ENCODE data around the gene LMBR1. TPM values are rescaled to one million over a fixed set of nuclear protein-coding genes. Genes with fewer than 3 reads are reported as not detected.
A peak's percentile ranks its signal among the peaks of the same experiment; 100 is the strongest.

Gene LMBR1
- total and polyA plus RNA-seq, 2 experiments from 2014 or later = 37.2 to 53.1 TPM

- no peaks in the 10 kb centered on the region for H4K20me1 ChIP-seq (ENCODE audit: insufficient read depth, poor library complexity, severe bottlenecking)
- 79% methylated on average over 3 of the region's 3 CpGs for WGBS (ENCODE audit: low lambda C conversion rate, missing lambda C conversion rate)
- H3K27ac ChIP-seq = peak overlapping the region; percentile 43
- H3K36me3 ChIP-seq (replicated peaks; ENCODE audit: insufficient read depth, low read depth) = no peaks in the 10 kb centered on the region
- H3K9me3 ChIP-seq (ENCODE audit: low read depth) = no peaks in the 10 kb centered on the region
- H3K4me3 ChIP-seq = no peak overlapping the region
- H3K27me3 ChIP-seq = no peaks in the 10 kb centered on the region
- H3K9me2 ChIP-seq (replicated peaks; ENCODE audit: insufficient read depth) = no peaks in the 10 kb centered on the region
- no peak overlapping the region for H3K4me2 ChIP-seq
- peak; percentile 29 for DNase-seq (ENCODE audit: low spot score)
- H2AFZ ChIP-seq = no peak overlapping the region
- H3K79me2 ChIP-seq = no peaks in the 10 kb centered on the region
- TF ChIP-seq EZH2 (IDR thresholded peaks at IDR 0.05; ENCODE audit: borderline replicate concordance) (no peak), CTCF (IDR thresholded peaks at IDR 0.05; ENCODE audit: poor library complexity) (no peak), EZH2phosphoT487 (IDR thresholded peaks at IDR 0.05; ENCODE audit: low read depth, severe bottlenecking, unreplicated experiment) (no peak)
- H3K4me1 ChIP-seq (ENCODE audit: insufficient read depth) = peaks cover 16% of the 10 kb centered on the region
Observed at GRCh38 chr7:156751319-156751718, 141.7 kb downstream of the LMBR1 start.

GRCh38 chr7:156747718-156748117 lies 145.3 kb downstream of the LMBR1 start:
- Histone ChIP-seq H3K9me3 (ENCODE audit: low read depth) (no peaks in the 10 kb centered on the region), H3K36me3 (replicated peaks; ENCODE audit: insufficient read depth, low read depth) (no peaks in the 10 kb centered on the region), H3K9me2 (replicated peaks; ENCODE audit: insufficient read depth) (no peaks in the 10 kb centered on the region), H3K4me1 (ENCODE audit: insufficient read depth) (peaks cover 13% of the 10 kb centered on the region), H3K27ac (no peak overlapping the region), H3K79me2 (no peaks in the 10 kb centered on the region), H3K27me3 (no peaks in the 10 kb centered on the region), H3K4me3 (no peak overlapping the region), H4K20me1 (ENCODE audit: insufficient read depth, poor library complexity, severe bottlenecking) (no peaks in the 10 kb centered on the region), H2AFZ (no peak overlapping the region), H3K4me2 (no peak overlapping the region)
- no peak for DNase-seq (ENCODE audit: low spot score)
- TF ChIP-seq EZH2phosphoT487 (IDR thresholded peaks at IDR 0.05; ENCODE audit: low read depth, severe bottlenecking, unreplicated experiment) (no peak), EZH2 (IDR thresholded peaks at IDR 0.05; ENCODE audit: borderline replicate concordance) (no peak)
- 63% methylated on average over 1 of the region's 1 CpG for WGBS (ENCODE audit: low lambda C conversion rate, missing lambda C conversion rate)

- no peak overlapping the region for H2AFZ ChIP-seq
Observed at GRCh38 chr7:156746891-156747290, 146.1 kb downstream of the LMBR1 start.

GRCh38 chr7:156739596-156739995 lies 153.4 kb downstream of the LMBR1 start:
- DNase-seq (ENCODE audit: low spot score) = no peak
- H3K27me3 ChIP-seq = no peaks in the 10 kb centered on the region
- H3K27ac ChIP-seq = no peak overlapping the region

More at GRCh38 chr7:156746891-156747290, 146.1 kb downstream of the LMBR1 start:
- H3K79me2 ChIP-seq = no peaks in the 10 kb centered on the region
- H3K4me3 ChIP-seq = no peak overlapping the region
- no peaks in the 10 kb centered on the region for H3K27me3 ChIP-seq
- H3K4me1 ChIP-seq (ENCODE audit: insufficient read depth) = peaks cover 5% of the 10 kb centered on the region
- WGBS (ENCODE audit: low lambda C conversion rate, missing lambda C conversion rate) = 86% methylated on average over 1 of the region's 1 CpG
- H4K20me1 ChIP-seq (ENCODE audit: insufficient read depth, poor library complexity, severe bottlenecking) = no peaks in the 10 kb centered on the region
- H3K4me2 ChIP-seq = no peak overlapping the region
- no peaks in the 10 kb centered on the region for H3K36me3 ChIP-seq (replicated peaks; ENCODE audit: insufficient read depth, low read depth)
- no peak for TF ChIP-seq CTCF (IDR thresholded peaks at IDR 0.05; ENCODE audit: poor library complexity)
- TF ChIP-seq EZH2phosphoT487 (IDR thresholded peaks at IDR 0.05; ENCODE audit: low read depth, severe bottlenecking, unreplicated experiment) = no peak
- no peak for TF ChIP-seq EZH2 (IDR thresholded peaks at IDR 0.05; ENCODE audit: borderline replicate concordance)
- DNase-seq (ENCODE audit: low spot score) = no peak
- H3K27ac ChIP-seq = no peak overlapping the region
- H3K9me2 ChIP-seq (replicated peaks; ENCODE audit: insufficient read depth) = no peaks in the 10 kb centered on the region
- no peaks in the 10 kb centered on the region for H3K9me3 ChIP-seq (ENCODE audit: low read depth)

More at GRCh38 chr7:156739596-156739995, 153.4 kb downstream of the LMBR1 start:
- H3K79me2 ChIP-seq = peaks cover 6% of the 10 kb centered on the region
- TF ChIP-seq EZH2 (IDR thresholded peaks at IDR 0.05; ENCODE audit: borderline replicate concordance) (no peak), CTCF (IDR thresholded peaks at IDR 0.05; ENCODE audit: poor library complexity) (no peak), EZH2phosphoT487 (IDR thresholded peaks at IDR 0.05; ENCODE audit: low read depth, severe bottlenecking, unreplicated experiment) (no peak)
- no peaks in the 10 kb centered on the region for H4K20me1 ChIP-seq (ENCODE audit: insufficient read depth, poor library complexity, severe bottlenecking)
- no peaks in the 10 kb centered on the region for H3K36me3 ChIP-seq (replicated peaks; ENCODE audit: insufficient read depth, low read depth)
- 62% methylated on average over 5 of the region's 5 CpGs for WGBS (ENCODE audit: low lambda C conversion rate, missing lambda C conversion rate)
- H3K4me1 ChIP-seq (ENCODE audit: insufficient read depth) = no peaks in the 10 kb centered on the region
- H3K4me3 ChIP-seq = no peak overlapping the region
- H3K9me3 ChIP-seq (ENCODE audit: low read depth) = peaks cover 11% of the 10 kb centered on the region
- peaks cover 4% of the 10 kb centered on the region for H3K9me2 ChIP-seq (replicated peaks; ENCODE audit: insufficient read depth)
- no peak overlapping the region for H3K4me2 ChIP-seq
- no peak overlapping the region for H2AFZ ChIP-seq
